SU-DHL-6 (cell line): Measurements from ENCODE around the gene CHFR.

Source experiments
- H2AFZ ChIP-seq: fragments of 200-600 bp; sonication (generic); 2 replicates; pipeline ENCODE4 v1.6.1; 2014; ENCODE audit warnings: low read depth, mild to moderate bottlenecking, moderate library complexity, mixed read lengths, antibody characterized with exemption, low read length; ENCODE audit not compliant: severe bottlenecking
- H3F3A ChIP-seq: fragments of 200-600 bp; shearing (Covaris generic); 2 replicates; pipeline ENCODE4 v1.6.0; 2016; ENCODE audit warnings: antibody characterized with exemption, mild to moderate bottlenecking; ENCODE audit not compliant: insufficient read depth
- H3K27ac ChIP-seq: fragments of 200-600 bp; sonication (generic); 2 replicates; pipeline ENCODE4 v1.5.1; 2016; ENCODE audit warnings: low read depth, mild to moderate bottlenecking, low read length, moderate library complexity, mixed read lengths
- H3K27me3 ChIP-seq: fragments of 200-600 bp; sonication (generic), shearing (Covaris generic); 2 replicates; pipeline ENCODE4 v1.6.0; 2014; ENCODE audit warnings: mild to moderate bottlenecking, low read length
- H3K36me3 ChIP-seq: fragments of 200-600 bp; sonication (generic); 2 replicates; pipeline ENCODE4 v1.6.1; 2014; ENCODE audit warnings: mild to moderate bottlenecking, low read length, mixed read lengths
- H3K4me2 ChIP-seq: fragments of 300-600, 200-600 bp; shearing (Covaris generic), sonication (generic); 2 replicates; pipeline ENCODE4 v1.6.0; 2014; ENCODE audit warnings: low read length, low read depth, mild to moderate bottlenecking; ENCODE audit not compliant: poor library complexity, severe bottlenecking
- H3K4me3 ChIP-seq: fragments of 200-600 bp; sonication (generic); 2 replicates; pipeline ENCODE4 v1.5.1; 2014; ENCODE audit warnings: antibody characterized with exemption, low read length, mild to moderate bottlenecking, mixed read lengths; ENCODE audit not compliant: insufficient read depth, poor library complexity, severe bottlenecking
- H3K79me2 ChIP-seq: fragments of 200-600 bp; sonication (generic); 2 replicates; pipeline ENCODE4 v1.6.1; 2014; ENCODE audit warnings: mild to moderate bottlenecking, low read length, moderate library complexity; ENCODE audit not compliant: insufficient read depth
- H3K9ac ChIP-seq: fragments of 200-600 bp; sonication (generic); 2 replicates; pipeline ENCODE4 v1.7.0; 2014; ENCODE audit warnings: mild to moderate bottlenecking, low read length
- H3K9me2 ChIP-seq: fragments of 200-600 bp; sonication (generic); replicated peaks from 2 replicates; pipeline ENCODE4 v1.6.1; 2014; ENCODE audit warnings: low read length; ENCODE audit not compliant: insufficient read depth
- H3K9me3 ChIP-seq: fragments of 200-600 bp; sonication (generic); 2 replicates; pipeline ENCODE4 v1.6.1; 2014; ENCODE audit warnings: low read length, mixed read lengths; ENCODE audit not compliant: insufficient read depth
- H4K20me1 ChIP-seq: fragments of 200-600 bp; sonication (generic); 2 replicates; pipeline ENCODE4 v1.6.1; 2014; ENCODE audit warnings: low read depth, mild to moderate bottlenecking, antibody characterized with exemption, low read length, moderate library complexity, mixed read lengths
- CTCF ChIP-seq: fragments of 200-600 bp; sonication (generic); IDR thresholded peaks from one replicate; pipeline ENCODE4 v1.5.1; 2017; ENCODE audit warnings: antibody characterized with exemption, mild to moderate bottlenecking, low read length, moderate library complexity; ENCODE audit not compliant: insufficient read depth, poor library complexity, severe bottlenecking
- EZH2phosphoT487 ChIP-seq: fragments of 200-600 bp; sonication (generic), shearing (Covaris generic); conservative IDR thresholded peaks from 2 replicates; pipeline ENCODE4 v1.6.1; 2018; ENCODE audit warnings: mild to moderate bottlenecking, antibody characterized with exemption, low read length, moderate library complexity, mixed read lengths

The CHFR gene

DNA sequence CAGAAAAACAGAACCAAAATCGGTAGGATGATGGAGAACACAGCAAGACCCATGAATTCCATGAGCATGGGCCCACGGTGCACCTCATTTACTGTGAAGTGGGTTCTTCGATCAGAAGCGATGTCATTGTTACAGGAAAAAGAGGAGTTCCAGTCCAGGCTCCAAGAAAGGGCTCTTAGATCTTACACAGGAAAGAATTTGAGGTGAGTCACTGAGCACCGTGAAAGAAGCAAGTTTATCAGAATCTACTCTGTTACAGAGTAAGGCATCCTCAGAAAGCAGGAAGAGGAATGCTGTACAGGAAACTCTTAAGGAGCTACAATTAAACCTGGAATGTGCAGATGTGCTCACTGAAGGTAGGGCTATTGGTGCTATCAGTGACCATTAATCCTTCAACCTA, 11.6 kb upstream of the CHFR start:
- no peak overlapping the region for H2AFZ ChIP-seq
- no peaks in the 10 kb centered on the region for H3K27me3 ChIP-seq
- H4K20me1 ChIP-seq, result no peaks in the 10 kb centered on the region
- no peak overlapping the region for H3K4me2 ChIP-seq
- H3K27ac ChIP-seq, result no peak overlapping the region
- no peaks in the 10 kb centered on the region for H3F3A ChIP-seq
- no peaks in the 10 kb centered on the region for H3K9me3 ChIP-seq
- no peak overlapping the region for H3K4me3 ChIP-seq
- no peaks in the 10 kb centered on the region for H3K79me2 ChIP-seq
- no peak overlapping the region for H3K9ac ChIP-seq
- H3K9me2 ChIP-seq, result no peaks in the 10 kb centered on the region
- TF ChIP-seq EZH2phosphoT487, result no peak
- TF ChIP-seq CTCF, result no peak
- H3K36me3 ChIP-seq, result no peaks in the 10 kb centered on the region

DNA sequence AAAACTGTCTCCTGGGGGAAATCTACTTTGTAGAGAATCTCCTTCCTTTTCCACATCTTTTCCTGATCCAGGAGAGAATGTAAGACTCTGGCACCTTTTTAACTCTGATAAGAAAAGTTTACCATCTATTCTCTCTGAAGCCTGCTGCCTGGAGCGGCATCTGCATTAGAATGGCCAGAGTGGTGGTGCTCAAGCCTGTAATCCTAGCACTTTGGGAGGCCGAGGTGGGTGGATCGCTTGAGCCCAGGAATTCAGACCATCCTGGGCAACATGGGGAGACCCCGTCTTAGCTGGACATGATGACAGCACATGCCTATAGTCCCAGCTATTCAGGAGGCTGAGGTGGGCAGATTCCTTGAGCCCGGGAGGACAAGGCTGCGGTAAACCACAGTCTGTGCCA, 1.4 kb upstream of the CHFR start:
- Histone ChIP-seq H3K9me3 (peaks cover 9% of the 10 kb centered on the region; the same call in 1 of the 2 replicates), H3K27me3 (no peaks in the 10 kb centered on the region), H3F3A (no peaks in the 10 kb centered on the region), H3K4me2 (no peak overlapping the region), H3K9me2 (no peaks in the 10 kb centered on the region), H3K36me3 (no peaks in the 10 kb centered on the region), H2AFZ (no peak overlapping the region), H3K79me2 (no peaks in the 10 kb centered on the region), H4K20me1 (no peaks in the 10 kb centered on the region), H3K4me3 (no peak overlapping the region), H3K27ac (no peak overlapping the region), H3K9ac (no peak overlapping the region)
- TF ChIP-seq CTCF, result no peak
- no peak for TF ChIP-seq EZH2phosphoT487

DNA sequence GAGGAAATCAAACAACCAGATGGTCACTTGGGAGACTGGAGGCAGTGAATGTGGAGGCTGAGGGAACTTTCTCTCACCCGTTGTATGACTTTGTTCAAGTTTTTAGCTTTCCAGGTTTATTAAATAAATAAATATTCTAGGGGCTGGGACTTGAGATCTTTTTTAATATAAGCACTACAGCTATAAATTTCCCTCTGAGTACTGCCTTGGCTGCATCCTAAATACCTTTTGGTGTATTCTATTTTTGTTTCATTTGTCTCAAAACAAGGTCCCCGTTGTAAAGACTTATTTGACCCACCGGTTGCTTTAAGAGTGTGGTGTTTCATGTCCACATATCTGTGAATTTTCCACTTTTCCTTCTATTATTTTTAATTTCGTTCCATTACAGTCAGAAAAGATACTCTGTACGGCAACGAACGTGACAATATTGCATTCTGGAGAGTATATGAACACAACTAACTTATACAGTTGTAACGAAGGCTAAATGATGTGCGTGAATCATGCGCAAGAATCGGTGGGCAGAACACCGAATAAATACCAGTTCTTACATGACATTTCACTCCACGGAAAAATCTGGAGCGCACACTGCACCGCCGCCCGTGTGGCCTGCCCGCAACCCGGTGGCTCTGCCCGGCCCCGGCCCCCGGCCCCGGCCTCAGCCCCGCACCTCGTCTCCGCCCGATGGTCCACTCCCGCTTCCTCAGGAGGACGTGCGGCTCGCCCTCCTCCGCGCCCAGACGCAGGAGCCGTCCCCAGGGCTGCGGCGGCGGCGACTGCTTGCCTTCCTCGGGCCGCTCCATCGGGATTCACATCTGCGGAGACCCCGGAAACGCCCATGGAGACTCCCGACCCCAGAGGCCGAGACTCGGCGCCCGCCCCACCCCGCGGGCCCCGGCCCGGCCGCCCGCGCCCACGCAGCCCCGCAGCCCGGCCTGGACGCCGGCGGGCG, 602 bp downstream of the CHFR start:
- Histone ChIP-seq H3K9me2 (no peaks in the 10 kb centered on the region), H2AFZ (no peak overlapping the region)

More for the DNA sequence above, 602 bp downstream of the CHFR start:
- Histone ChIP-seq H3K4me2 (no peak overlapping the region), H3K79me2 (no peaks in the 10 kb centered on the region), H3K9ac (no peak overlapping the region), H3F3A (no peaks in the 10 kb centered on the region), H3K4me3 (no peak overlapping the region), H3K36me3 (no peaks in the 10 kb centered on the region), H3K27ac (no peak overlapping the region), H3K9me3 (peaks cover 9% of the 10 kb centered on the region; the same call in 1 of the 2 replicates), H3K27me3 (no peaks in the 10 kb centered on the region), H4K20me1 (no peaks in the 10 kb centered on the region)
- TF ChIP-seq CTCF (no peak), EZH2phosphoT487 (no peak)
